CD14-positive monocyte (primary cell): ENCODE data around the gene FBXO41. TPM values are rescaled to one million over a fixed set of nuclear protein-coding genes. Genes with fewer than 3 reads are reported as not detected.

Source experiments
- DNase-seq, 3 donors: peaks; one replicate each; pipeline ENCODE4 v3.0.0-alpha.2; 2011 to 2022
- H2AFZ ChIP-seq: 2 replicates; pipeline ENCODE4 v1.6.0; 2012; ENCODE audit warnings: mild to moderate bottlenecking, low read depth, low read length, inconsistent platforms; ENCODE audit not compliant: insufficient read depth, poor library complexity, severe bottlenecking
- H3K27ac ChIP-seq, 2 donors: 1 replicate in 1 of 2; 2 replicates in 1 of 2; pipeline ENCODE4 v1.5.1; 2012 to 2013; ENCODE audit warnings: low read length in 2 of 2, control low read depth in 1 of 2, inconsistent platforms in 1 of 2, low read depth in 1 of 2, mild to moderate bottlenecking in 1 of 2
- H3K27me3 ChIP-seq, 2 donors: one replicate each; pipeline versions ENCODE4 v1.6.0 to v1.6.1; 2011 to 2013; ENCODE audit warnings: low read length in 2 of 2; ENCODE audit not compliant: control insufficient read depth in 2 of 2, insufficient read depth in 2 of 2
- H3K36me3 ChIP-seq, 2 donors: replicated peaks in 1 of 2; 1 replicate in 1 of 2; 2 replicates in 1 of 2; pipeline versions ENCODE4 v1.5.1 to v1.6.1; 2012 to 2013; ENCODE audit warnings: low read length in 2 of 2, control low read depth in 1 of 2, inconsistent platforms in 1 of 2, mild to moderate bottlenecking in 1 of 2; ENCODE audit not compliant: insufficient read depth in 2 of 2, control insufficient read depth in 1 of 2
- H3K4me1 ChIP-seq, 2 donors: 1 replicate in 1 of 2; 2 replicates in 1 of 2; pipeline versions ENCODE4 v1.5.1 to v1.6.1; 2012 to 2013; ENCODE audit warnings: low read length in 2 of 2, control low read depth in 1 of 2, inconsistent platforms in 1 of 2, mild to moderate bottlenecking in 1 of 2, moderate library complexity in 1 of 2; ENCODE audit not compliant: insufficient read depth in 2 of 2, control insufficient read depth in 1 of 2
- H3K4me2 ChIP-seq: replicated peaks from 2 replicates; pipeline ENCODE3; 2012; ENCODE audit warnings: low read length, moderate library complexity, mild to moderate bottlenecking; ENCODE audit not compliant: poor library complexity, severe bottlenecking; ENCODE audit errors: extremely low read depth
- H3K4me3 ChIP-seq, 3 experiments: fragments of 200-600 bp in 1 of 3; sonication (generic) in 1 of 3; replicated peaks in 1 of 3; 1 replicate in 2 of 3; 2 replicates in 1 of 3; pipeline ENCODE4 v1.5.1; 2011 to 2013; ENCODE audit warnings: low read length in 3 of 3, mild to moderate bottlenecking in 3 of 3, control low read depth in 2 of 3, low read depth in 2 of 3, inconsistent platforms in 1 of 3, moderate library complexity in 1 of 3
- H3K79me2 ChIP-seq: 2 replicates; pipeline ENCODE4 v1.6.0; 2012; ENCODE audit warnings: mild to moderate bottlenecking, control low read depth, inconsistent platforms, low read length, moderate library complexity; ENCODE audit not compliant: insufficient read depth
- H3K9ac ChIP-seq: 2 replicates; pipeline ENCODE4 v1.6.0; 2017; ENCODE audit warnings: low read length, mild to moderate bottlenecking; ENCODE audit not compliant: insufficient read depth, poor library complexity, severe bottlenecking
- H3K9me3 ChIP-seq, 2 donors: replicated peaks in 1 of 2; 1 replicate in 1 of 2; 2 replicates in 1 of 2; pipeline versions ENCODE4 v1.5.1 to v1.6.1; 2012 to 2013; ENCODE audit warnings: low read length in 2 of 2, control low read depth in 1 of 2; ENCODE audit not compliant: control insufficient read depth in 1 of 2, insufficient read depth in 1 of 2
- H4K20me1 ChIP-seq: 2 replicates; pipeline ENCODE4 v1.6.0; 2012; ENCODE audit warnings: mild to moderate bottlenecking, low read length, control low read depth, moderate library complexity; ENCODE audit not compliant: insufficient read depth
- H3K27ac Mint-ChIP-seq, 7 donors: one replicate each; pipeline ENCODE4 v1.8.0; 2020; ENCODE audit warnings: mild to moderate bottlenecking in 7 of 7, mixed read lengths in 7 of 7, moderate library complexity in 6 of 7, inconsistent platforms in 2 of 7
- H3K27me3 Mint-ChIP-seq, 3 donors: one replicate each; pipeline ENCODE4 v1.8.0; 2021 to 2022; ENCODE audit warnings: low read depth in 3 of 3, mild to moderate bottlenecking in 3 of 3, mixed read lengths in 3 of 3, moderate library complexity in 3 of 3, inconsistent platforms in 1 of 3
- H3K36me3 Mint-ChIP-seq, 2 donors: one replicate each; pipeline ENCODE4 v1.8.0; 2020; ENCODE audit warnings: mixed read lengths in 2 of 2, inconsistent platforms in 1 of 2, mild to moderate bottlenecking in 1 of 2
- H3K4me1 Mint-ChIP-seq: one replicate; pipeline ENCODE4 v1.8.0; 2020; ENCODE audit warnings: mild to moderate bottlenecking, mixed read lengths
- H3K4me3 Mint-ChIP-seq, 2 donors: one replicate each; pipeline ENCODE4 v1.8.0; 2020; ENCODE audit warnings: mild to moderate bottlenecking in 2 of 2, mixed read lengths in 2 of 2, moderate library complexity in 1 of 2
- H3K9me3 Mint-ChIP-seq, 7 donors: one replicate each; pipeline ENCODE4 v1.8.0; 2020 to 2022; ENCODE audit warnings: mixed read lengths in 7 of 7, mild to moderate bottlenecking in 6 of 7, moderate library complexity in 6 of 7, inconsistent platforms in 2 of 7
- CTCF ChIP-seq: fragments of 200-600 bp; IDR thresholded peaks from one replicate; pipeline ENCODE4 v1.8.0; 2022; ENCODE audit warnings: antibody characterized with exemption, mild to moderate bottlenecking
- WGBS: methylation state at CpG from one replicate; pipeline ENCODE4 v1.1.5; 2013; ENCODE audit warnings: missing lambda C conversion rate; ENCODE audit not compliant: insufficient coverage; 5-methylcytosine and 5-hydroxymethylcytosine counted together
- intact Hi-C, 2 donors: fragments of 100-400 bp; cut with micrococcal nuclease; formaldehyde crosslinking; loops; one replicate each; pipeline versions ENCODE4 v1.15.0 to v1.15.1; 2023
- polyA plus RNA-seq, 3 donors: library from polyadenylated mRNA; depleted of rRNA in 1 of 3; unstranded in 2 of 3; stranded (reverse) in 1 of 3; fragments of 300-500 nt in 2 of 3; fragments of >200 nt in 1 of 3; fragmentation: Illumina TruSeq in 2 of 3; gene quantifications; 1 replicate in 2 of 3; 2 replicates in 1 of 3; pipeline ENCODE4 v1.2.3, GENCODE V29; 2012 to 2021

FBXO41 gene
- polyA plus RNA-seq, 3 donors = 0.29 to 17.1 (median 0.52) TPM

GRCh38 chr2:73266061-73266901 lies 18.0 kb downstream of the FBXO41 start:
- H3K9me3 Mint-ChIP-seq = peaks cover 0 to 4% (median 0%) of the 10 kb centered on the region in 7 donors
- H3K27ac Mint-ChIP-seq = no peak overlapping the region
- H3K36me3 ChIP-seq = peaks cover 22 to 53% of the 10 kb centered on the region in 2 donors
- H3K9me3 ChIP-seq = no peaks in the 10 kb centered on the region
- H4K20me1 ChIP-seq = peaks cover 24% of the 10 kb centered on the region
- no peak for TF ChIP-seq CTCF
- intact Hi-C loops = no loop called here
- H3K79me2 ChIP-seq = no peaks in the 10 kb centered on the region
- peaks cover 0 to 5% of the 10 kb centered on the region in 2 donors for H3K4me1 ChIP-seq
- H3K4me2 ChIP-seq = no peak overlapping the region
- H3K27me3 Mint-ChIP-seq = peaks cover 16 to 22% (median 21%) of the 10 kb centered on the region in 3 donors
- WGBS = 96% methylated on average over 25 of the region's 26 CpGs
- no peak overlapping the region for H3K4me3 ChIP-seq
- H2AFZ ChIP-seq = no peak overlapping the region
- no peak overlapping the region for H3K4me3 Mint-ChIP-seq
- DNase-seq = no peak
- H3K9ac ChIP-seq = no peak overlapping the region
- H3K36me3 Mint-ChIP-seq = peaks cover 51 to 56% of the 10 kb centered on the region in 2 donors
- H3K4me1 Mint-ChIP-seq = peaks cover 5% of the 10 kb centered on the region
- peaks cover 6 to 16% of the 10 kb centered on the region in 2 donors for H3K27me3 ChIP-seq
- H3K27ac ChIP-seq = no peak overlapping the region

GRCh38 chr2:73265298-73266060 lies 18.8 kb downstream of the FBXO41 start:
- peaks cover 6 to 10% of the 10 kb centered on the region in 2 donors for H3K27me3 ChIP-seq
- H3K27ac ChIP-seq = no peak overlapping the region
- H3K4me1 ChIP-seq = peaks cover 0 to 5% of the 10 kb centered on the region in 2 donors
- H3K36me3 ChIP-seq = peaks cover 22 to 60% of the 10 kb centered on the region in 2 donors
- peaks cover 0 to 4% (median 0%) of the 10 kb centered on the region in 7 donors for H3K9me3 Mint-ChIP-seq
- DNase-seq = no peak
- no peak overlapping the region for H3K9ac ChIP-seq
- intact Hi-C loops = no loop called here
- H3K79me2 ChIP-seq = no peaks in the 10 kb centered on the region
- no peak overlapping the region for H2AFZ ChIP-seq
- H4K20me1 ChIP-seq = peaks cover 16% of the 10 kb centered on the region
- H3K4me3 Mint-ChIP-seq = no peak overlapping the region
- no peak overlapping the region for H3K4me2 ChIP-seq
- no peak overlapping the region for H3K4me3 ChIP-seq
- H3K4me1 Mint-ChIP-seq = peaks cover 5% of the 10 kb centered on the region
- TF ChIP-seq CTCF = no peak
- no peak overlapping the region for H3K27ac Mint-ChIP-seq
- WGBS = 95% methylated on average over 23 of the region's 28 CpGs
- peaks cover 9 to 19% (median 19%) of the 10 kb centered on the region in 3 donors for H3K27me3 Mint-ChIP-seq
- peaks cover 50 to 52% of the 10 kb centered on the region in 2 donors for H3K36me3 Mint-ChIP-seq
- H3K9me3 ChIP-seq = no peaks in the 10 kb centered on the region
